Keratinocyte (primary cell): Measurements from ENCODE around the gene CCNY. TPM values are rescaled to one million over a fixed set of nuclear protein-coding genes. Genes with fewer than 3 reads are reported as not detected.
A peak's percentile ranks its signal among the peaks of the same experiment; 100 is the strongest.

Source experiments
- DNase-seq: peaks from one replicate; pipeline ENCODE4 v3.0.0-alpha.2; 2011; ENCODE audit warnings: low read depth, missing footprints, low spot score
- FAIRE-seq: peaks from 2 replicates; lab custom pipeline; 2011; peaks lifted over from hg19 to GRCh38; lab: Jason Lieb, UNC
- H2AFZ ChIP-seq: 2 replicates; pipeline ENCODE4 v1.6.0; 2012; ENCODE audit warnings: low read length, control low read depth, inconsistent platforms; ENCODE audit not compliant: control insufficient read depth
- H3K27ac ChIP-seq: 2 replicates; pipeline ENCODE4 v1.5.1; 2011; ENCODE audit warnings: low read length; ENCODE audit not compliant: control insufficient read depth, insufficient read depth
- H3K27me3 ChIP-seq: 3 replicates; pipeline ENCODE4 v1.6.0; 2011; ENCODE audit warnings: low read length; ENCODE audit not compliant: control insufficient read depth, insufficient read depth; ENCODE audit errors: extremely low read depth
- H3K36me3 ChIP-seq, 2 experiments: 2 replicates in 1 of 2; 3 replicates in 1 of 2; pipeline ENCODE4 v1.5.1; 2011; ENCODE audit warnings: low read length in 2 of 2, mild to moderate bottlenecking in 1 of 2; ENCODE audit not compliant: control insufficient read depth in 2 of 2, insufficient read depth in 2 of 2; ENCODE audit errors: extremely low read depth in 1 of 2
- H3K4me1 ChIP-seq: 3 replicates; pipeline ENCODE4 v1.5.1; 2011; ENCODE audit warnings: low read length; ENCODE audit not compliant: control insufficient read depth, insufficient read depth; ENCODE audit errors: extremely low read depth
- H3K4me2 ChIP-seq: 3 replicates; pipeline ENCODE4 v1.6.0; 2011; ENCODE audit warnings: low read depth, low read length; ENCODE audit not compliant: control insufficient read depth, insufficient read depth; ENCODE audit errors: extremely low read depth
- H3K4me3 ChIP-seq, 3 experiments: fragments of 200-600 bp in 1 of 3; sonication (generic) in 1 of 3; 2 replicates in 2 of 3; 3 replicates in 1 of 3; pipeline ENCODE4 v1.5.1; 2011 to 2016; ENCODE audit warnings: low read length in 3 of 3, mild to moderate bottlenecking in 3 of 3, control low read depth in 2 of 3, inconsistent platforms in 1 of 3, low read depth in 1 of 3, mixed read lengths in 1 of 3, mixed run types in 1 of 3, moderate library complexity in 1 of 3; ENCODE audit not compliant: control insufficient read depth in 2 of 3, insufficient read depth in 2 of 3; ENCODE audit errors: extremely low read depth in 1 of 3
- H3K79me2 ChIP-seq: 2 replicates; pipeline ENCODE4 v1.6.0; 2012; ENCODE audit warnings: low read length; ENCODE audit not compliant: control insufficient read depth, insufficient read depth
- H3K9ac ChIP-seq: 3 replicates; pipeline ENCODE4 v1.6.0; 2011; ENCODE audit warnings: low read length; ENCODE audit not compliant: control insufficient read depth, insufficient read depth; ENCODE audit errors: extremely low read depth
- H3K9me1 ChIP-seq: 3 replicates; pipeline ENCODE4 v1.6.0; 2011; ENCODE audit warnings: low read length; ENCODE audit not compliant: control insufficient read depth, insufficient read depth; ENCODE audit errors: extremely low read depth
- H3K9me3 ChIP-seq: 2 replicates; pipeline ENCODE4 v1.5.1; 2012; ENCODE audit warnings: low read depth, low read length; ENCODE audit not compliant: control insufficient read depth
- H4K20me1 ChIP-seq: 3 replicates; pipeline ENCODE4 v1.6.0; 2011; ENCODE audit warnings: low read length; ENCODE audit not compliant: control insufficient read depth, insufficient read depth; ENCODE audit errors: extremely low read depth
- CTCF ChIP-seq, 3 experiments: IDR thresholded peaks in 1 of 3; conservative IDR thresholded peaks in 1 of 3; optimal IDR thresholded peaks in 1 of 3; 2 replicates in 2 of 3; 3 replicates in 1 of 3; pipeline versions ENCODE3 to v1.5.1; 2011; ENCODE audit warnings: low read length in 3 of 3, mild to moderate bottlenecking in 3 of 3, moderate library complexity in 2 of 3, control low read depth in 1 of 3, inconsistent platforms in 1 of 3; ENCODE audit not compliant: insufficient read depth in 2 of 3; ENCODE audit errors: extremely low read depth in 1 of 3
- EZH2 ChIP-seq: IDR thresholded peaks from one replicate; pipeline ENCODE4 v1.6.1; 2012; ENCODE audit warnings: inconsistent platforms, mild to moderate bottlenecking, low read length, moderate library complexity
- dilution Hi-C: fragments of 300-500 bp; cut with MboI; formaldehyde crosslinking; loops from one replicate; pipeline ENCODE4 v1.7.0; 2020; ENCODE audit warnings: low sequenced_read_pairs; ENCODE audit not compliant: extremely low pct_ligation_motif_present
- polyA plus RNA-seq, 5 experiments: library from polyadenylated mRNA; depleted of rRNA in 3 of 5; stranded (reverse) in 3 of 5; stranded (forward) in 1 of 5; unstranded in 1 of 5; fragments of >200 nt; gene quantifications; 1 replicate in 1 of 5; 2 replicates in 3 of 5; 3 replicates in 1 of 5; pipeline versions ENCODE4 v1.2.1 to v1.2.3, GENCODE V29; 2011 to 2012; ENCODE audit warnings: missing spikeins in 2 of 5, low read depth in 1 of 5, low replicate concordance in 1 of 5

CCNY gene
- polyA plus RNA-seq, 1 donor (not counting 4 experiments of a cell fraction or from before 2014, with no cell fraction given) = 58.9 TPM

- peaks cover 8% of the 10 kb centered on the region for H4K20me1 ChIP-seq
- H3K4me3 ChIP-seq = peak overlapping the region in 2 of 3 experiments; percentile 28 to 37
- peak overlapping the region; percentile 22 for H3K27ac ChIP-seq
- TF ChIP-seq CTCF (optimal IDR thresholded peaks at IDR 0.05 in 1 of 3, IDR thresholded peaks at IDR 0.05 in 1 of 3, conservative IDR thresholded peaks at IDR 0.05 in 1 of 3; ENCODE audit: extremely low read depth in 1 of 3, insufficient read depth in 2 of 3, low read length in 3 of 3) (no peak), EZH2 (no peak)
- dilution Hi-C loops = no loop called here
- H3K9me3 ChIP-seq = no peaks in the 10 kb centered on the region
- H3K4me2 ChIP-seq = peak overlapping the region; percentile 84
- peaks cover 40% of the 10 kb centered on the region for H3K4me1 ChIP-seq
- peaks cover 0 to 2% of the 10 kb centered on the region in 2 experiments for H3K36me3 ChIP-seq
- no peaks in the 10 kb centered on the region for H3K27me3 ChIP-seq
- H3K9ac ChIP-seq = no peak overlapping the region
- H3K79me2 ChIP-seq = peaks cover 74% of the 10 kb centered on the region
- no peak overlapping the region for H2AFZ ChIP-seq
- H3K9me1 ChIP-seq = no peaks in the 10 kb centered on the region
- DNase-seq = no peak
- FAIRE-seq = no peak
Observed at GRCh38 chr10:35334297-35334696, 2.0 kb upstream of the CCNY start.

GRCh38 chr10:35335133-35336083, 901 bp upstream of the CCNY start:
- dilution Hi-C loops = no loop called here
- Histone ChIP-seq H3K79me2 (peaks cover 75% of the 10 kb centered on the region), H3K9ac (peak overlapping the region; percentile 87), H3K27ac (peak overlapping the region; percentile 78), H3K27me3 (no peaks in the 10 kb centered on the region), H3K9me1 (no peaks in the 10 kb centered on the region), H3K4me3 (peak overlapping the region; percentile 64 to 91 (median 84)), H3K4me1 (peaks cover 40% of the 10 kb centered on the region), H3K36me3 (peaks cover 0 to 2% of the 10 kb centered on the region in 2 experiments), H4K20me1 (peaks cover 8% of the 10 kb centered on the region), H3K9me3 (no peaks in the 10 kb centered on the region), H2AFZ (peak overlapping the region; percentile 78), H3K4me2 (peak overlapping the region; percentile 84)
- DNase-seq (no peak), FAIRE-seq (peak; percentile 13)
- TF ChIP-seq EZH2 = no peak
- no peak for TF ChIP-seq CTCF (optimal IDR thresholded peaks at IDR 0.05 in 1 of 3, IDR thresholded peaks at IDR 0.05 in 1 of 3, conservative IDR thresholded peaks at IDR 0.05 in 1 of 3; ENCODE audit: extremely low read depth in 1 of 3, insufficient read depth in 2 of 3, low read length in 3 of 3)
